Stimulated activated CD4-positive, alpha-beta T cell treated with anti-CD3 and anti-CD28 coated beads, Interleukin-4, amount 100 ng/mL, for 4 hours (primary cell): ENCODE results near the gene SPCS3.

Source experiments
- DNase-seq, 2 experiments: peaks; one replicate each; pipeline ENCODE4 v3.0.0-alpha.2; 2020

The SPCS3 gene

DNA sequence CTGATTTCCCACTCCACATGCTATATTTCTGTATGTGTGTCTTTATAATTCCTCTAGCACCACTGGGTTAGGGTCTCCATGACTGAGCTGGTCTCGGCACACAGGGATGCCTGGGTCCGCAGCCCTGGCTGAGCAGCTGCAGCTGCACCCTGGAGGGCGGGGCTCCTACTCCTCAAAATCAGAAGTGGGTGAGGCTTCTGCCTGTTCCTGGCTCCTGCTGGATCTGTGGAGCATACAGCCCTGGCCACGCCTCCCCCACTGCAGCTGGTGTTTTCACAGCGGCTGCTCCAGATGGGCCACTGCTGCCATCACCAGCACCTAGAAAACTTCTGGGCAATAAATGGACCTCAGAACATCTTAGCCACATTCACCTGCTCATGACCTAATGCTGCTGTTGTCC lies 30.9 kb downstream of the SPCS3 start:
- no peak for DNase-seq

DNA sequence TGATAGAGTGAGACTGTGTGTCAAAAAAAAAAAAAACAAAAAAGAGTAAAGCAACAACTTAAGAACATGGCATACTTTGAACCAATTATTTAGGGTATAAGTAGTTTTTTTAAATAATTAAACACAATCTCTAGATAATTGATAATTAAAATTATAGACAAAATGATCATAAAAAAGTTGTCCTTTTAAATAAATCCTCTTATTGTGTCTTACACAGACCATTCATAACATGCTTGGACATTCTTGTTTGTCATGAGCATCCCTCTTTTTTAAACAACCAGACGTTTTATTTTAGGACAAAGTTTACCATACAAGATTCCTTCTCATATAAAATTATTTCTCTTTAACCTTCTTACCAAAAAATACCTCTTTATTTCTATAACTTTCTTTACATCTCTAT lies 35.1 kb downstream of the SPCS3 start:
- DNase-seq: no peak

DNA sequence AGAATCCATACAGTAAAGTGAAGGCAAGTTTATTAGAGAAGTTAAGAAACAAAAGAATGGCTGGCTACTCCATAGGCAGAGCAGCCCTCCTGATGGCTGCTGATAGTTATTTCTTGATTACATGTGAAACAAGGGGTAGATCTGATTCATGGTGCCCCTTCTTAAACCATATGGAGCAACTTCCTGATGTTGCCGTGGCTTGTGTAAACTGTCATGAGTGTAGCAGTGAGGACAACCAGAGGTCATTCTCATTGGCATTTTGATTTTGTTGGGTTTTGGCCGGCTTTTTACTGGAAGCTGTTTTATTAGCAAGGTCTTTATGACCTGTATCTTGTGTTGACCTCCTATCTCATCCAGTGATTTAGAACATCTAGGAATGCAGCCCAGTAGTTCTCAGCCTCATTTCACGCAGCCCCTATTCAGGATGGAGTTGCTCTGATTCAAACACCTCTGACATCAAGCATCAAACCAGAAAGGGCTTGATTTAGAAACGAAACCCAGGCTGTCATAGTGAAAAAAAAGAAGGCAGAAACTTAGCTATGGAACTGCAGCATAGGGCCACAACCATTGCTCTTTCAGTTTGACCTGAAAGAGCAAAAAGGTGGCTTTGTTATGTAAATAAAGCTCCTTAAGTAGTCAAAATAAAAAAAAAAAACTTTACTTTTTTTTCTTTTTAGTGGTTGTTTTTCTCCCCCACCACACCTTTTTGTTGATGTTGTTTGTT lies 37.8 kb downstream of the SPCS3 start:
- no peak for DNase-seq

DNA sequence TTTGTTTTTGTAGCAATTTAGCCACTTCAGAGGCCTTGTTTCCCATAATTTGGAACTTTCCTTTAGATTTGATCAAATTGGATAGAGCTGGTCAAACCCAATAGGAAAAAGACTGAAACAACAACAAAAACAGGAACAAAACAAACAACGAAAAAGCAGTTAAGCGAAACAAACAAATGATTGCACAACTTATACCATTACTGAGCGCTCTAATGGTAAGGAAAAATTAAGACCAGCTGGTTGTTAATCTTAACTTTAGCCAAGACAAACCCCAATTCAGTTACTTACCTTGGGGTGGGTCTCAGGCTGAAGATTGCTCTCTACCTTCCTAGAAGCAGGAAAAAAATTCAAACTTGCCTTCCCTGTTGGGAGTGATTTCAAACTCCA lies 38.3 kb downstream of the SPCS3 start:
- DNase-seq: no peak

DNA sequence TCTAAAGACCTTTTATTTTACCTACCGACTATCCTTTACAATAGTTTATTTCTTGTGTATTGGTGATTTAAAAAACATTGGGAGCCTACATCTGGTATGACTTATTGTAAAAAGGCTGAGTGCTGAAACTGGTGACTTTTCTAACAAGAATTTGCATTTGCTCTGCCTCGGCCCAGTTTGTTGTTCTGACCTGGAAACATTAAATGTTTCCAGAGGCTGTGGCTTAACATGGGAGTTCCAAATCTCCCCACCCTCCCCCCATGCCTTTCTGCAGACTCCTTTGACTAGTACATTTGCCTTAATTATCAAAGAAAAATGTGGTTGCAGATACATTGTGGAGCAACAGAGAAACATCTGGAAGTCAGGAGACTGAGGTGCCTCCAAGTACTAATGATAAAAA lies 39.8 kb downstream of the SPCS3 start:
- DNase-seq: no peak

DNA sequence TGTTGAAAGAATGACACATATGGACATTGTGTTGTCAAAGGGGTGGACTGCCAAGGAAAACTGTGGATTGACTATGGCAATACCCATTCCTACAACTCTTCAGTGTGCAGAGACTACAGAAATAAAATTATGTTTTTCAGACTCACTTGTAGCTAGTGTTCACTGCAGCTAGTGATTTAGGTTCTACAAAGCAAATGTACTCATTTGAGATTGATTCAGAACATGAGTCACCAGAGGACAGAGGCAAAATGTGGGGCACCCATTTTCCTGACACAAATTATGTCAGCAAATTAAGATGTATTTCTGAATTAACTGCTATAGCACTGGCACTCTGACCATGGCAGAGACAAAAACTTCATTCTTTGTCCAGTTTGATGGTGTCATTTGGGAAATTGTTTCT lies 40.7 kb downstream of the SPCS3 start:
- DNase-seq: no peak

DNA sequence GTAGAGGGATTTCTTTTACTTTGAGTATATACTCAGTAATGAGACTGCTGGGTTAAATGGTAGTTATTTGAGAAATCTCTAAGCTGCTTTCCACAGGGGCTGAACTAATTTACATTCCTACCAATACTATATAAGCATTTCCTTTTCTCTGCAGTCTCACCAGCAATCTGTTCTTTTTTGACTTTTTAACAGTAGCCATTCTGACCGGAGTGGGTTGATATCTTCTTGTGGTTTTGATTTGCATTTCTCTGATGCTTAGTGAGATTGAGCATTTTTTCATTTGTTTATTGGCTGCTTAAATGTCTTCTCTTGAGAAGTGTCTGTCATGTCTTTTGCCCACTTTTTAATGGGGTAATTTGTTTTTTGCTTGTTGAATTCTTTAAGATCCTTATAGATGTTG lies 43.3 kb downstream of the SPCS3 start:
- no peak for DNase-seq

DNA sequence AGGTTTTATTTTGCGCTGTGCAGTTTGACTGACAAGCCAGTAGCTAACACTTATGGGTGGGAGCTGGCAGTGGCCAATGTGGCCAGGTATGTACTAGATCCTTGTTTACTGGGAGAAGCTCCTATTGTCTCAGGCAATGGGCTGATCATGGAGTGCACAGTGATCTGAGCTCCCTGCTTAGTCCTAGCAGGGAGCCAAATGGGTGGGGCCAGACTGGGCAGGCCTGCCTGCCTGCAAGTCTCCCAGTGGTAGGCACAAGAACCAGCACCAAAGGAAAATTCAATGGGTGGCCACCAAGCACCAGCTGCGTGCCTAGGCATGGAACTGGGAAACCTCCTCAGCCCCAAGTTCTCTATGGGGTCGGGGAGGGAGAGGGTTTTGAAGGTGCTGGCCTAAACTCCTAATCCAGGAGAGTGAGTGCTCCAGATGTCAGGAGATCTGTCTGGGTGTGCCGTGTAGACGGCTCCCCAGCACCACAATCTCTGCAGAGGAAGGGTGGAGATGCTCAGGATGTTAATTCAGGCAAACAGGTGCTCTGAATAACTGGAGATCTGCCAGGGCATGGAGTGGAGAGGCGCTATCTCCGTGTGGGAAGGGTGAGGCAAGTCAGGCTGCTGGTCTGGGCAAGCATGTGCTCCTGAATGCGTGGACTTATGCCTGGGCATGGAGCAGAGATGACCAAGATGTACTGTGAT lies 48.2 kb downstream of the SPCS3 start:
- DNase-seq: no peak

DNA sequence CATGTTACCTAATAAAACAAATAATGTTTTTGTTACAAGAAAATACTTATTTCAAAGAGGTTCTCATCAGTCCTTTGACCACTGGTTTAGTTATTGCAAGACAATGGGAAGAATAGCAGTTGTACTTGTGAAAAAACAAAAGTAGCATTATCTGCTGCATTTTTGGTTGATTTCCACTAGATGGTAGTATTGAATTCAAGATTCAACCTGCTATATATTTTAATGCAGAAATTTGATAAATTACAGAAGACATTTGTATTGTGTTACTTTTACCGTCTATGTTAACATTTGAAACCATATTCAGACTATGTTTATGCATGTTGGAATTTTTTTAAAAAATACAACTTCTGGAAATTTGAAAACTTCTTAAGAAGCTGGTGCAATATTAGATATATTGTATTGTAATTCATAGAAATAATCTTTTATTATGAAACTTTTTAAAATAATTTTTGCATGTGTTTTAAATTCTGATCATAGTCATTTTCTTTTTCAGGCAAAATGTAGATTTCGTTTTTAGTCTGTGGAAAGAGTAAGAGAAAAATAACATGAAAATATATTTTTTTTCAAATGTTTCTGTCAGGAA lies 56.4 kb downstream of the SPCS3 start:
- DNase-seq: no peak

DNA sequence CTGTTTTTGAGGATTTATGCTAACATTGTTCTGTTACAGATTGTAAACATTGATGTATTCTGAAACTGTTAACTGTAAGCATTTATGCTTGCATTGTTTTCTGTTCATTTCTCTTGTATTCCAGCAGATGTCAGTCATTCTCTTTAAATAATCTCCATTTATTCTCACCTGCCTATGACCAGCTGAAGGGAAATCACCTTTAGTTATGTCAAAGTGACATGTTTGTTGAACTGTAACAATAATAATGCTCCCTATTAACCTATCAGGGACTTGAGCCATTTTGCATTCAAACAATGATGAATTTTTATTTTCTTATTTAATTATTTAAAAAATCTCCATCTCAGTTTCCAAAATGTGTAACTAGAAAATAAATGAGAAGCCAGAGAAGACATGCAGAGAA lies 58.0 kb downstream of the SPCS3 start:
- no peak for DNase-seq

DNA sequence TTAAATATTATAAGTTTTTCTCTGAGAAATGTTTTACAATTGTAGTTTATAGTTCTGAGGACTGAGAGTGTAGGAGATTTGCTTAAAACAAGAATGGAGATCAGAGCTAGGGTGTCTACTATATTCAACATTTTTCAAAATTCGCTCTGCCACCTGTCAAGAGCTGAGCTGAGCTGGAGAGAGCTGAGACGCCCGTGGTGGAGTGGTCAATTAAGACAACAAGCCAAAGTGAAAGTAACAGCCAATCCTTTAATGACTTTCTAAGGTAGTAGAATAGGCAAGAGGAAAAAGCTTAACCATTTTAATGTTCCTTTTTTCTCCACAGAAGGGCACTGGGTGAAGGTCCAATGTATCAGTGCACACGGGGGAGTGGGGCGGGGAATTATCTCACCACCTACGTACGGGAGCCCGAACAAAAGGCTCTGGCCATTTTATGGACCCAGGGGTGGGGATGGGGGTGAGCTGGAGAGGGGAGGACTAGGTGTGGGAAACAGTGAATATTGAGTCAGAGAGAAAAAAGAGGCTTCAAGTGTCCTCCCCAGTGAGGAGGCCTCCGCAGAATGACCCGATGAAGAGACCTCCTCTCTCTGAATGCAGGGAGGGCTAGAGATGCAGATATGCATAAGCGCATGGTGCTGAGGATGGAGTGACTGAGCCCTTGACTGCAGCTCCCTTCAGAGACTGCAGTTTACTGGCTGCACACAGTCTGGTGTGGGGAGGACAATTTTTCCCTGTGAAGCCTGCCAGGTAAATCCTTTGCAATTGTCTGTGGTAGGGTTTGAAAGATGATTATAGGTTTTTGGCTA lies 60.8 kb downstream of the SPCS3 start:
- no peak for DNase-seq
